HCT116 (cell line): ENCODE measurements around the gene PHOSPHO1.

Experiments used
- EZH2 ChIP-seq: fragments of 200-600 bp; sonication (generic); IDR thresholded peaks from 2 replicates; pipeline ENCODE4 v1.6.1; 2017; ENCODE audit warnings: antibody characterized with exemption, mixed run types
- POLR2A ChIP-seq: IDR thresholded peaks from 2 replicates; pipeline ENCODE4 v1.7.0; 2011; ENCODE audit warnings: borderline replicate concordance; ENCODE audit not compliant: insufficient read depth, insufficient read length; ENCODE audit errors: extremely low read depth
- RAD21 ChIP-seq: IDR thresholded peaks from 2 replicates; pipeline ENCODE4 v1.6.1; 2012; ENCODE audit warnings: low read depth, mild to moderate bottlenecking
- TF ChIP-seq, protein P1 (sequence below), 3 experiments: fragments of 200-600 bp in 1 of 3; sonication (generic) in 1 of 3; IDR thresholded peaks in 2 of 3; conservative IDR thresholded peaks in 1 of 3; 2 replicates each; pipeline ENCODE4 v1.5.1; 2012 to 2017; ENCODE audit warnings: low read depth in 2 of 3, low read length in 2 of 3, antibody characterized with exemption in 1 of 3, borderline replicate concordance in 1 of 3, control low read depth in 1 of 3, mild to moderate bottlenecking in 1 of 3, mixed read lengths in 1 of 3, mixed run types in 1 of 3, moderate library complexity in 1 of 3; ENCODE audit not compliant: insufficient read depth in 1 of 3

GRCh38 chr17:49217651-49218413 is 12.8 kb downstream of the PHOSPHO1 start:
- no peak for TF ChIP-seq EZH2
- no peak for TF ChIP-seq POLR2A
- TF ChIP-seq, protein P1, sequence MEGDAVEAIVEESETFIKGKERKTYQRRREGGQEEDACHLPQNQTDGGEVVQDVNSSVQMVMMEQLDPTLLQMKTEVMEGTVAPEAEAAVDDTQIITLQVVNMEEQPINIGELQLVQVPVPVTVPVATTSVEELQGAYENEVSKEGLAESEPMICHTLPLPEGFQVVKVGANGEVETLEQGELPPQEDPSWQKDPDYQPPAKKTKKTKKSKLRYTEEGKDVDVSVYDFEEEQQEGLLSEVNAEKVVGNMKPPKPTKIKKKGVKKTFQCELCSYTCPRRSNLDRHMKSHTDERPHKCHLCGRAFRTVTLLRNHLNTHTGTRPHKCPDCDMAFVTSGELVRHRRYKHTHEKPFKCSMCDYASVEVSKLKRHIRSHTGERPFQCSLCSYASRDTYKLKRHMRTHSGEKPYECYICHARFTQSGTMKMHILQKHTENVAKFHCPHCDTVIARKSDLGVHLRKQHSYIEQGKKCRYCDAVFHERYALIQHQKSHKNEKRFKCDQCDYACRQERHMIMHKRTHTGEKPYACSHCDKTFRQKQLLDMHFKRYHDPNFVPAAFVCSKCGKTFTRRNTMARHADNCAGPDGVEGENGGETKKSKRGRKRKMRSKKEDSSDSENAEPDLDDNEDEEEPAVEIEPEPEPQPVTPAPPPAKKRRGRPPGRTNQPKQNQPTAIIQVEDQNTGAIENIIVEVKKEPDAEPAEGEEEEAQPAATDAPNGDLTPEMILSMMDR (IDR thresholded peaks at IDR 0.05 in 2 of 3, conservative IDR thresholded peaks at IDR 0.05 in 1 of 3; ENCODE audit: borderline replicate concordance in 1 of 3, insufficient read depth in 1 of 3, low read depth in 2 of 3, low read length in 2 of 3) = no peak
- no peak for TF ChIP-seq RAD21
